ENCODE data around the gene NEO1. TPM values are rescaled to one million over a fixed set of nuclear protein-coding genes. Genes with fewer than 3 reads are reported as not detected.
A peak's percentile ranks its signal among the peaks of the same experiment; 100 is the strongest.
"Not testable (repeated sequence)": the region's sequence is repeated elsewhere in the genome, so short reads cannot be mapped to it uniquely, and the experiment has no call there.

Gene NEO1
- total RNA-seq, 1 donor from 2014 or later, result 9.2 TPM

GRCh38 chr15:73139744-73140553, 87.7 kb downstream of the NEO1 start:
- ATAC-seq (no peak), DNase-seq (ENCODE audit: low spot score) (no peak)

GRCh38 chr15:73141216-73141900, 89.1 kb downstream of the NEO1 start:
- ATAC-seq (no peak), DNase-seq (ENCODE audit: low spot score) (no peak)

GRCh38 chr15:73142802-73143762, 90.8 kb downstream of the NEO1 start:
- DNase-seq (ENCODE audit: low spot score), result no peak
- ATAC-seq, result peak; percentile 48

GRCh38 chr15:73143763-73144155, 91.5 kb downstream of the NEO1 start:
- DNase-seq (ENCODE audit: low spot score), result no peak
- ATAC-seq, result no peak

GRCh38 chr15:73146419-73146818, 94.2 kb downstream of the NEO1 start:
- ATAC-seq (no peak), DNase-seq (ENCODE audit: low spot score) (no peak)

GRCh38 chr15:73150831-73151230, 98.6 kb downstream of the NEO1 start:
- DNase-seq (ENCODE audit: low spot score), result no peak
- ATAC-seq, result no peak

GRCh38 chr15:73153024-73153423, 100.8 kb downstream of the NEO1 start:
- no peak for ATAC-seq
- DNase-seq (ENCODE audit: low spot score), result no peak

GRCh38 chr15:73153447-73153846, 101.2 kb downstream of the NEO1 start:
- DNase-seq (ENCODE audit: low spot score) (no peak), ATAC-seq (no peak)

- no peak for ATAC-seq
- DNase-seq (ENCODE audit: low spot score), result no peak
These were observed 104.3 kb downstream of the NEO1 start for GRCh38 chr15:73156431-73157191.

- DNase-seq (ENCODE audit: low spot score) (no peak), ATAC-seq (no peak)
These were observed 109.3 kb downstream of the NEO1 start for GRCh38 chr15:73161546-73161945.

- no peak for ATAC-seq
- DNase-seq (ENCODE audit: low spot score), result no peak
These were observed 113.2 kb downstream of the NEO1 start for GRCh38 chr15:73165435-73165834.

GRCh38 chr15:73165844-73166243, 113.6 kb downstream of the NEO1 start:
- ATAC-seq, result no peak

GRCh38 chr15:73166711-73167110, 114.4 kb downstream of the NEO1 start:
- ATAC-seq, result not testable (repeated sequence)

More at GRCh38 chr15:73165844-73166243, 113.6 kb downstream of the NEO1 start:
- DNase-seq (ENCODE audit: low spot score), result no peak

GRCh38 chr15:73168487-73168886, 116.2 kb downstream of the NEO1 start:
- DNase-seq (ENCODE audit: low spot score) (no peak), ATAC-seq (no peak)

More at GRCh38 chr15:73166711-73167110, 114.4 kb downstream of the NEO1 start:
- not testable (repeated sequence) for DNase-seq (ENCODE audit: low spot score)

- ATAC-seq, result no peak
- no peak for DNase-seq (ENCODE audit: low spot score)
These were observed 119.4 kb downstream of the NEO1 start for GRCh38 chr15:73171711-73172110.

- no peak for DNase-seq (ENCODE audit: low spot score)
- no peak for ATAC-seq
These were observed 120.2 kb downstream of the NEO1 start for GRCh38 chr15:73172508-73172907.

- ATAC-seq (no peak), DNase-seq (ENCODE audit: low spot score) (no peak)
These were observed 121.9 kb downstream of the NEO1 start for GRCh38 chr15:73174171-73174570.

GRCh38 chr15:73175382-73175781, 123.1 kb downstream of the NEO1 start:
- ATAC-seq, result no peak

GRCh38 chr15:73176598-73176997, 124.3 kb downstream of the NEO1 start:
- DNase-seq (ENCODE audit: low spot score), result no peak
- no peak for ATAC-seq

More at GRCh38 chr15:73175382-73175781, 123.1 kb downstream of the NEO1 start:
- no peak for DNase-seq (ENCODE audit: low spot score)

- ATAC-seq (no peak), DNase-seq (ENCODE audit: low spot score) (no peak)
These were observed 130.8 kb downstream of the NEO1 start for GRCh38 chr15:73183071-73183470.
